Coronary artery (tissue), 2 donors: Measurements from ENCODE around the gene NAT8.
"Not testable (repeated sequence)": the region's sequence is repeated elsewhere in the genome, so short reads cannot be mapped to it uniquely, and the experiment has no call there.

ENCODE experiments used
- DNase-seq: peaks from one replicate; pipeline ENCODE4 v3.0.0-alpha.2; 2017; ENCODE audit warnings: low spot score
- H3K27ac ChIP-seq, 2 donors: fragments of 200-600 bp; sonication (generic); one replicate each; pipeline ENCODE4 v1.5.1; 2016 to 2019
- H3K4me3 ChIP-seq: fragments of 200-600 bp; sonication (generic); 2 replicates; pipeline ENCODE4 v1.5.1; 2016; ENCODE audit warnings: mild to moderate bottlenecking, moderate library complexity
- TF ChIP-seq, protein P1 (sequence below): fragments of 200-600 bp; sonication (generic); IDR thresholded peaks from one replicate; pipeline ENCODE4 v1.5.1; 2019; ENCODE audit warnings: antibody characterized with exemption

The NAT8 gene

DNA sequence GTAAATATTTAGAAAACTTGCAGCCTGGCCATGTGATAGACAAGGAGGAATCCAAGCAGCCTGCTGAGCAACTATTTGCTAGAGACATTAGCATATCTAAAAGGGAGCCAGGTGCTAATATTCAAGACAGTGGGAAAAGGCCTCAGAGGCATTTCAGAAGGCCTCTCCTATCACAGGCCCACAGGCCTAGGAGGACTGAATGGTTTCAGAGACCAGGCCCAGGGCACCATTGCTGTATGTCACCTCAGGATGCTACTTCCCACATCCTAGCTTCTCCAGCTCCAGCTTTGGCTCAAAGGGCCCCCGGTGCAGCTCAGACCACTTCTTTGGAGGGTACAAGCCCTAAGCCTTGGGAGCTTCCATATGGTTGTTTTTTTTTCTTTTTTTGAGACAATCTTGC lies 3.8 kb downstream of the NAT8 start:
- Histone ChIP-seq H3K4me3 (no peak overlapping the region), H3K27ac (no peak overlapping the region)
- DNase-seq = no peak
- TF ChIP-seq, protein P1, sequence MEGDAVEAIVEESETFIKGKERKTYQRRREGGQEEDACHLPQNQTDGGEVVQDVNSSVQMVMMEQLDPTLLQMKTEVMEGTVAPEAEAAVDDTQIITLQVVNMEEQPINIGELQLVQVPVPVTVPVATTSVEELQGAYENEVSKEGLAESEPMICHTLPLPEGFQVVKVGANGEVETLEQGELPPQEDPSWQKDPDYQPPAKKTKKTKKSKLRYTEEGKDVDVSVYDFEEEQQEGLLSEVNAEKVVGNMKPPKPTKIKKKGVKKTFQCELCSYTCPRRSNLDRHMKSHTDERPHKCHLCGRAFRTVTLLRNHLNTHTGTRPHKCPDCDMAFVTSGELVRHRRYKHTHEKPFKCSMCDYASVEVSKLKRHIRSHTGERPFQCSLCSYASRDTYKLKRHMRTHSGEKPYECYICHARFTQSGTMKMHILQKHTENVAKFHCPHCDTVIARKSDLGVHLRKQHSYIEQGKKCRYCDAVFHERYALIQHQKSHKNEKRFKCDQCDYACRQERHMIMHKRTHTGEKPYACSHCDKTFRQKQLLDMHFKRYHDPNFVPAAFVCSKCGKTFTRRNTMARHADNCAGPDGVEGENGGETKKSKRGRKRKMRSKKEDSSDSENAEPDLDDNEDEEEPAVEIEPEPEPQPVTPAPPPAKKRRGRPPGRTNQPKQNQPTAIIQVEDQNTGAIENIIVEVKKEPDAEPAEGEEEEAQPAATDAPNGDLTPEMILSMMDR = no peak

DNA sequence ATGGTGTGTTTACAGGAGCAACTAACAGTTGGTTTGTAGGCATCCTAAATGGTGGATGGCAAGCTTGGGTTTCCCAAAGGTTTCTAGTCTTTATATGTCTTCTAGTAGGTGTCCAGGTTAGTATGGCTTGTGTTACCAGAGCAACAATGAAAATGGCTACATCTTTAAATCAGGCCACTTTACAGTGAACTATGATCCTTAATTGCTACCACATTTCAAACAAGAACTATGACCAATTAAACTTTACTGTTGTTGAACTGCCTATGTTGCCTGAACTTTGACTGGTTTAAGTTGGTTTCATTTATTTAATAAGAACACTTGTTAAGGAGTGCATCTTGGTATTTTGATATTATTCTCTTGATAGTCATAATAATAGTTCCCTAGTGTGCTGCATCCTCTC lies 5.2 kb downstream of the NAT8 start:
- not testable (repeated sequence) for DNase-seq, H3K27ac ChIP-seq, H3K4me3 ChIP-seq

DNA sequence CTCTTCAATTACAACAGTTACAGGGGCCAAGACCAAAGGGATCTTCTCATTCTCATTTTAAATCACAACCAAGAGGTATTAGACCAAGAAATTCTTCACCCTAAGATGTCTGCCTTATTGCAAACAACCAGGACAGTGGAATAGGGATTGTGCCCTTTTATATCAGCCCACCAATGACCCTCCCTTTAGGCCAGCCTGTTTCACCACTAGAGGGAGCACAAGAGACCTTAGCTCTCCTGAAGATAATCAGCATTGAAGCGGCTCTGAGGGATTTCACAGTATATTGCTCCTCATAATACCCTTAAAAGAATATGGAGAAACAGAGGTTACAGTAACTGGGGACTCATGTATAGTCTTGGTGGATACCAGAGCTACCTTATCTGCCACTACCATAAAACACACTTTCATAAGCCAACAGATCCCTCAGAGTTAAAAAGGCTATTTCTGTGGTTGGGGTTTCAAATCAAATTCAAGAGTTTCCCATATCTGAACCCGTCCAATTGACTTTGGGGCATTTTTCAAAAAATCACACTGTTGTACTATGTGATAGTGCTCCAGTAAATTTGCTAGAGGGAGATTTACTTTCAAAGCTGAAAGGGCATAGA lies 11.5 kb downstream of the NAT8 start:
- H3K4me3 ChIP-seq = not testable (repeated sequence)

GRCh38 chr2:73628493-73628892 lies 13.7 kb downstream of the NAT8 start:
- not testable (repeated sequence) for H3K4me3 ChIP-seq, H3K27ac ChIP-seq, DNase-seq

More for the DNA sequence above, 11.5 kb downstream of the NAT8 start:
- not testable (repeated sequence) for DNase-seq, H3K27ac ChIP-seq

- DNase-seq, H3K27ac ChIP-seq, H3K4me3 ChIP-seq: not testable (repeated sequence)
These were observed 16.0 kb downstream of the NAT8 start for GRCh38 chr2:73626237-73626636.

- H3K27ac ChIP-seq, DNase-seq, H3K4me3 ChIP-seq: not testable (repeated sequence)
These were observed 17.6 kb downstream of the NAT8 start for GRCh38 chr2:73624625-73625024.

GRCh38 chr2:73624036-73624435 lies 18.2 kb downstream of the NAT8 start:
- not testable (repeated sequence) for DNase-seq, H3K4me3 ChIP-seq, H3K27ac ChIP-seq

DNA sequence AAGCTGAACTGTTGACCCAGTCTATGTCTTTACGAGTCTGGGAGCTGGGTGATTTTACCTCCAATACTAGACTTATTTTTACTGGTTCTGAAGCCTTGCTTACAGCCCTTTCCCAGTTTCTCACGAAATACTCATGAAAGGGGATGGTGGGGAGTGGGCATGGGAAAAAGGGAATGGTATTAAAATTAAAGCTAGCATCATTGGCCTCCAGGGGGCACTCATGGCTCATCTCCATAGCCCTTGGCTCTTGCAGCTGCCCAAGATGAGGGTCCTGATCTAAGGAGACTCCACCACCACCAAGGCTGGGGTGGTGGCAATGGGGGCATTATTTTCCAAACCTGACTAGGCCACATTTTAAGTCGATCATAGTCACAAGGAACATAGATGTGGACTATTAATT lies 22.3 kb downstream of the NAT8 start:
- not testable (repeated sequence) for H3K4me3 ChIP-seq, H3K27ac ChIP-seq, DNase-seq

DNA sequence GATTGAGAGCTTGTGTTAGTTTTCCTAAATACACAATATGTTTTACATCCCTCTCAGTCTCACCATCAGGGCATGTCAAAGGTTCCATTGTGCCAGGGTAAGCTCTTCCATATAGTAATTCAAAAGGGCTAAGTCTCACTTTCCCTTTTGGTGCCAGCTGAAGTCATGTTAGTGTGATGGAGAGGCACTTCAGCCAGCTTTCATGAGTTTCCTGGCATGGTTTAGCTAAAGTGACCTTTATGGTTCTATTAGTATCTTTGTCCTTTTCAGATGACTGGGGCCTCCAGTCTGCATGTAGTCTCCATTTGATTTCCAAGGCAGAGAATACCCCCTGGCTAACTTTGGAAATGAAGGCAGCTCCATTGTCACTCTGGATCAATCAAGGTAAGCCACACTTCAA lies 27.2 kb downstream of the NAT8 start:
- no peak for DNase-seq
- no peak overlapping the region for H3K27ac ChIP-seq
- TF ChIP-seq, protein P1 = no peak
- no peak overlapping the region for H3K4me3 ChIP-seq

DNA sequence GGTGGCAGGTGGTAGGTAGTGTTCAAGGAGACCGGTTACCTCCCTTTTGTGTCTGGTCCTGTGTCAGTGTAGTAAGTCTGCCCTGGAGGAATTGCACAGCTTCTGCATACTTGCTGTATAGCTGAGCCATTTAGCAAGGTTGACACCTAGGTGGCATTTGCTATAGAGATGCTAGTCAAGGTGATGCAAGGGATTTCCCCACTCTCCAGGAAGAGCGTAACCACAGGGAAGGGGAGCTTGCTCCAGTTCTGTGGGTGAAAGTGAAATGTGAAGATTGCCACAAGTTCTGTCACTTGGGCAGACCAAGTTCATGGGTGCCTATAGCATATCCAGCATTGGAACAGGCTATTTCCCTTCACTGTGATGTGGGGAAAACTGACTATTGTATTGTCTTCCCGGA lies 28.1 kb downstream of the NAT8 start:
- no peak for DNase-seq
- Histone ChIP-seq H3K27ac (no peak overlapping the region), H3K4me3 (no peak overlapping the region)
- TF ChIP-seq, protein P1 = no peak

DNA sequence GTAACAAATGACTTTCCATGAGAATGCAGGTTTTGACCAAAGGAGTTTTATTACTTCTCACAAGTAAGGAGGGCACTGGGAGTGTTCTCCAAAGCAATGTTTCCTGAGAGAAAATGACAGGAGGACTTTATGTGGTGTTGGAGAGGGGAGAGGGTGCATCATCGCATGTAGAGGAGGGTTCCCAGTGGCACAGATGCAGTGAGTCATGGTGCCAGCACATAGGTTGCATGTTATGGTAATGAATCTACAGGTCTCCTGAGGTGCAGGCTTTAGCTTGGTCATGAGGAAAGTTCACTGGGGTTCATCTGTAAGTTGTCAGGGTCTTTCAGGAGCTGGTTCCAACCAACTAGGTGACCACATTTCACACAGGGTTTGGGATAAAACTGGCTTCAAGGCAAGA lies 30.4 kb downstream of the NAT8 start:
- DNase-seq = no peak
- TF ChIP-seq, protein P1 = no peak

More for the DNA sequence above, 30.4 kb downstream of the NAT8 start:
- Histone ChIP-seq H3K4me3 (no peak overlapping the region), H3K27ac (no peak overlapping the region)
